BLaER1 treated with 17β-estradiol and CSF1 and Interleukin-3, amounts not matched to agents 10 nM and 100 nM (cell line): ENCODE results near the gene SYNRG.

Source experiments
- H3K27ac ChIP-seq, 11 experiments: shearing (Covaris generic); formaldehyde crosslinking; 2 replicates each; pipeline ENCODE4 v1.8.1; 2022
- H3K27me3 ChIP-seq, 11 experiments: shearing (Covaris generic); formaldehyde crosslinking; 2 replicates each; pipeline ENCODE4 v1.8.1; 2022
- H3K36me3 ChIP-seq, 11 experiments: shearing (Covaris generic); formaldehyde crosslinking; 2 replicates each; pipeline ENCODE4 v1.8.1; 2022
- H3K4me1 ChIP-seq, 10 experiments: shearing (Covaris generic); formaldehyde crosslinking; 2 replicates each; pipeline ENCODE4 v1.8.1; 2022
- H3K4me2 ChIP-seq, 11 experiments: shearing (Covaris generic); formaldehyde crosslinking; 2 replicates each; pipeline ENCODE4 v1.8.1; 2022
- H3K4me3 ChIP-seq, 10 experiments: shearing (Covaris generic); formaldehyde crosslinking; 2 replicates each; pipeline ENCODE4 v1.8.1; 2022
- H3K9ac ChIP-seq, 11 experiments: shearing (Covaris generic); formaldehyde crosslinking; 2 replicates each; pipeline ENCODE4 v1.8.1; 2022
- H3K9me3 ChIP-seq, 11 experiments: shearing (Covaris generic); formaldehyde crosslinking; replicated peaks in 1 of 11; 2 replicates each; pipeline ENCODE4 v1.8.1; 2022
- H4K20me1 ChIP-seq, 11 experiments: shearing (Covaris generic); formaldehyde crosslinking; 2 replicates each; pipeline ENCODE4 v1.8.1; 2022
- Cebpa-rat ChIP-seq, 11 experiments: shearing (Covaris generic); IDR thresholded peaks; 2 replicates each; pipeline ENCODE4 v1.8.1; 2022

SYNRG gene

DNA sequence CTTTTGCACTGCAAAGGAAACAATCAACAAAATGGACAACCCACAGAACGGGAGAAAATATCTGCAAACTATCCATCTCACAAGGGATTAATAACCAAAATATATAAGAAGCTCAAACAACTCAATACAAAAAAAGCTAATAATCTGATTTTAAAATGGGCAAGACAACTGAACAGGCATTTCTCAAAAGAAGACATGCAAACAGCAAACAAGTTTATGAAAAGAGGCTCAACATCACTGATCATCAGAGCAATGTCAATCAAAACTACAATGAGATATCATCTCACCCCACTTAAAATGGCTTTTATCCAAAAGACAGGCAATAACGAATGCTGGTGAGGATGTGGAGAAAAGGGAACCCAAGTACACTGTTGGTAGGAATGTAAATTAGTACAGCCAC, 34.8 kb downstream of the SYNRG start:
- Histone ChIP-seq H3K9ac (no peak overlapping the region), H4K20me1 (peaks cover 0 to 19% (median 0%) of the 10 kb centered on the region in 11 experiments; a peak in 2 of 22 replicates), H3K9me3 (peaks cover 18 to 23% (median 21%) of the 10 kb centered on the region in 11 experiments), H3K27me3 (no peaks in the 10 kb centered on the region), H3K36me3 (peaks cover 90 to 100% (median 98%) of the 10 kb centered on the region in 11 experiments), H3K4me2 (no peak overlapping the region), H3K4me1 (no peaks in the 10 kb centered on the region), H3K4me3 (no peak overlapping the region), H3K27ac (no peak overlapping the region)
- no peak for TF ChIP-seq Cebpa-rat (IDR thresholded peaks at IDR 0.05)

DNA sequence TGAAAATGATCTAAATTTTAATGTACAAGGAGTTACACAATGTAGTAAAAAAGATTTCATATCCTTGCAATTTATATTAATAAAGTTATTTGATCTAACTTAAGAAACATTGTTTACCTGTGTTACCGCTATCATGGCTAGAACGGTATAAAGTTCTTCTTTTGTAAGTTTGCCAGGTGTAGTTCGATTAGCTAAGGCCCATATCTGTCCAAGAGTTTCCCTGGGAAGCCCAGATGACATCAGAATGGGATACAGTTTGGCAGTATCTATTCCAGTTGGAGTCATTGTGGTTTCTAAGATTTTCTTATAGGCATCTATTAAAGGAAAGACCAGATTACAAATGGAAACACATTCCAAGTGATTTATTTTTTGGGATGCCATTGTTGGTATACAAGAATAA, 37.5 kb downstream of the SYNRG start:
- no peak for TF ChIP-seq Cebpa-rat (IDR thresholded peaks at IDR 0.05)
- H3K9me3 ChIP-seq, result peaks cover 21 to 37% (median 31%) of the 10 kb centered on the region in 11 experiments
- peaks cover 94 to 100% (median 98%) of the 10 kb centered on the region in 11 experiments for H3K36me3 ChIP-seq
- H3K4me1 ChIP-seq, result peaks cover 0 to 11% (median 0%) of the 10 kb centered on the region in 10 experiments; a peak in 2 of 20 replicates
- H4K20me1 ChIP-seq, result peaks cover 0 to 19% (median 0%) of the 10 kb centered on the region in 11 experiments; a peak in 2 of 22 replicates
- no peak overlapping the region for H3K9ac ChIP-seq
- no peaks in the 10 kb centered on the region for H3K27me3 ChIP-seq
- H3K27ac ChIP-seq, result no peak overlapping the region
- H3K4me2 ChIP-seq, result no peak overlapping the region
- H3K4me3 ChIP-seq, result no peak overlapping the region

- Histone ChIP-seq H3K4me2 (no peak overlapping the region), H3K27ac (no peak overlapping the region), H3K9ac (no peak overlapping the region), H3K9me3 (peaks cover 19 to 36% (median 32%) of the 10 kb centered on the region in 11 experiments), H3K27me3 (no peaks in the 10 kb centered on the region), H4K20me1 (peaks cover 0 to 19% (median 0%) of the 10 kb centered on the region in 11 experiments; a peak in 2 of 22 replicates), H3K4me3 (no peak overlapping the region), H3K36me3 (peaks cover 91 to 94% (median 92%) of the 10 kb centered on the region in 11 experiments), H3K4me1 (peaks cover 0 to 11% (median 0%) of the 10 kb centered on the region in 10 experiments; a peak in 2 of 20 replicates)
- TF ChIP-seq Cebpa-rat (IDR thresholded peaks at IDR 0.05), result no peak
Observed at GRCh38 chr17:37570527-37571093, 38.6 kb downstream of the SYNRG start.

DNA sequence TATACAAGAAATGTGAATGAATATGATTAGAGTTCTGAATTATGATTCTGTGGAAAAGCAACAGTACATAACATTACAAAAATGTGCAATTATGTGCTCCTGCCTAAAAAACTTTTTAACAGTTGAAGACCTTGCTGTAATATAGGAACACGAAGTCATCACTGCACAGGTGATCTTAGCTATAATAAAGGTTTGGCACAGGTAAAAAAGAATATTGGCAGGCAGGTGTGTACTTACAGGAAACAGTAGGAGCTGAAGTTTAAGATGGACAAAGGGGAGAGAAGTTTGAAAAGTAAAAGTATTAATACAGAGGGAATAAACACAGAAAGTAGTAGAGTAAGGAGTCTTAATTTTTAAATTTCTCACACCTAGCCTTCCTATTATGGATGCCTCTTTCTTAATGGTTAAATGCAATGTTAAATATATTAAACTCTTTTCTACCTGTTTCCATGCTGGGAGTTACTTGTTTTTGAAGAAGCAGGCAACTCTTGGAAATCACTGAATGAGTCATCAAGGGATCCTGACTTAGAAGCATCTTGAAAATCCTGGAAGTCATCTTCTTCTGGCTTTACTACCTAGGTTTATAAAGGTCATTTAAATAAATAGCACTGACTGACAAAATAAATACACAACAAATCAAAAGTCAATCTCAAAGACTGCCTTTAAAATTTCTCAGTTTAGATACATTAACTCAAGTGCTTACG, 40.7 kb downstream of the SYNRG start:
- peaks cover 87 to 92% (median 89%) of the 10 kb centered on the region in 11 experiments for H3K36me3 ChIP-seq
- no peak overlapping the region for H3K27ac ChIP-seq
- TF ChIP-seq Cebpa-rat (IDR thresholded peaks at IDR 0.05), result no peak
- no peak overlapping the region for H3K4me3 ChIP-seq
- no peak overlapping the region for H3K4me2 ChIP-seq
- H3K27me3 ChIP-seq, result no peaks in the 10 kb centered on the region
- no peak overlapping the region for H3K9ac ChIP-seq
- H3K9me3 ChIP-seq, result peaks cover 0 to 22% (median 18%) of the 10 kb centered on the region in 11 experiments; a peak in 17 of 22 replicates
- H4K20me1 ChIP-seq, result peaks cover 0 to 21% (median 0%) of the 10 kb centered on the region in 11 experiments; a peak in 3 of 22 replicates
- H3K4me1 ChIP-seq, result peaks cover 0 to 11% (median 0%) of the 10 kb centered on the region in 10 experiments; a peak in 2 of 20 replicates

DNA sequence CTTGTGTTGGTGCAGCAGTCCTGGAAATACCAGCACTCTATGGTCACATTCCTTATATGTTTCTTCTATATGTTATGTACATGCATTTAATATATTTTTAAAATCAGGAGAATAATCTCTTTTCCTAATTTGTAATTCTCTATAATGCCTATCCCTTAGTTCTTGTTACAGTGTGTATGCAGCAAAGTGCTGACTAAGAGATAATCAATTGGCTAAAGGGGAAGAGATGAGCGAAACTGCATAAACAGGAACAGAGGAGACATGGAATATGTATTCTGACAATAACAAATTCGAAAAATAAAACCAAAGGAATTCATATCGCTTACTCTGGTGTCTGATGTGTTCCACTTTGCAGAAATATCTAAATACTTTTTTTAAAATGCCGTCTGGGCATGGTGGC, 41.7 kb downstream of the SYNRG start:
- Histone ChIP-seq H3K9ac (no peak overlapping the region), H3K9me3 (peaks cover 0 to 22% (median 18%) of the 10 kb centered on the region in 11 experiments; a peak in 17 of 22 replicates), H3K36me3 (peaks cover 84 to 92% (median 86%) of the 10 kb centered on the region in 11 experiments), H3K4me3 (no peak overlapping the region), H3K4me2 (0 out of 22 replicates have a peak overlapping the region, but pooled peaks of 2 of the 11 experiments have one; percentile 2 to 7), H3K4me1 (peaks cover 0 to 11% (median 0%) of the 10 kb centered on the region in 10 experiments; a peak in 2 of 20 replicates), H3K27me3 (no peaks in the 10 kb centered on the region), H4K20me1 (peaks cover 0 to 26% (median 0%) of the 10 kb centered on the region in 11 experiments; a peak in 3 of 22 replicates), H3K27ac (no peak overlapping the region)
- no peak for TF ChIP-seq Cebpa-rat (IDR thresholded peaks at IDR 0.05)

- H3K4me2 ChIP-seq, result no peak overlapping the region
- TF ChIP-seq Cebpa-rat (IDR thresholded peaks at IDR 0.05), result no peak
- no peaks in the 10 kb centered on the region for H3K27me3 ChIP-seq
- peaks cover 84 to 92% (median 86%) of the 10 kb centered on the region in 11 experiments for H3K36me3 ChIP-seq
- peaks cover 0 to 26% (median 0%) of the 10 kb centered on the region in 11 experiments; a peak in 4 of 22 replicates for H4K20me1 ChIP-seq
- no peak overlapping the region for H3K4me3 ChIP-seq
- peaks cover 0 to 22% (median 18%) of the 10 kb centered on the region in 11 experiments; a peak in 17 of 22 replicates for H3K9me3 ChIP-seq
- peaks cover 0 to 11% (median 0%) of the 10 kb centered on the region in 10 experiments; a peak in 2 of 20 replicates for H3K4me1 ChIP-seq
- no peak overlapping the region for H3K9ac ChIP-seq
- no peak overlapping the region for H3K27ac ChIP-seq
Observed at GRCh38 chr17:37567137-37567536, 42.1 kb downstream of the SYNRG start.

- H3K4me1 ChIP-seq, result peaks cover 0 to 11% (median 0%) of the 10 kb centered on the region in 10 experiments; a peak in 2 of 20 replicates
- no peak for TF ChIP-seq Cebpa-rat (IDR thresholded peaks at IDR 0.05)
- no peak overlapping the region for H3K4me2 ChIP-seq
- no peak overlapping the region for H3K4me3 ChIP-seq
- H3K27ac ChIP-seq, result no peak overlapping the region
- H3K9me3 ChIP-seq, result peaks cover 0 to 22% (median 18%) of the 10 kb centered on the region in 11 experiments; a peak in 17 of 22 replicates
- peaks cover 0 to 26% (median 0%) of the 10 kb centered on the region in 11 experiments; a peak in 4 of 22 replicates for H4K20me1 ChIP-seq
- H3K9ac ChIP-seq, result no peak overlapping the region
- H3K36me3 ChIP-seq, result peaks cover 84 to 92% (median 86%) of the 10 kb centered on the region in 11 experiments
- no peaks in the 10 kb centered on the region for H3K27me3 ChIP-seq
Observed at GRCh38 chr17:37564252-37564651, 45.0 kb downstream of the SYNRG start.

DNA sequence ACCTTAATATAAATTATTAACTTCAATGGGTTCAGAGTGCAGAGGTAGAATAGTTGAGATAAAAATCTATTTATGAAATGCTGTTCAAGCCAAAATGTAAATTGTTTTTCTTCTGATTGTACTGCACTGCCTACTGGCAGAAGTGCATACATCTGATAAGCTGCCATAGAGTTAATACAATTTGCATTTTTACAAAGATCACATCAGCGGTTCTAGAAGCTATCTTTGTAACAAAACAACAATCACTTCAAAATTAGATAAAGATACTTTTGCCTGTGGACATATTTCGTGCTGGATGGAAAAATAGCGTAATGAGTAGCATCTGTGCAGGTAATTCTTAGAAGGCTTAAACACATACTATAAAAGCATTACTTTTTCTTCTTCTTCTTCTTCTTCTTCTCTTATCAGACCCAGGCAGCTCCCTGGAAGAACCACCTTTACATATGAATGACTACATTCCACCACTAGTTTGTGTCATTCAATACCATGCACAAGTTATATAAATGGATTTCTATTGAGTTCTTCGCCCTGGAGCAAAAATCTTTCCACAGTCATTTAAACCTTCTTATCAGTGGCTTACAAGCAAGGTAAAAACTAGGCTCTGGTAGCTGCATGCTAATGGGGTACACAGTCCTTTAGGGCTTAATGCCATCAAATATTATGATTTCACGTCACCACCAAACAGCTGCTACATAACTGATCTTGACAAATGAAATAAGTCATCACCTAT, 47.0 kb downstream of the SYNRG start:
- H3K4me3 ChIP-seq, result no peak overlapping the region
- no peak for TF ChIP-seq Cebpa-rat (IDR thresholded peaks at IDR 0.05)
- no peak overlapping the region for H3K9ac ChIP-seq
- peaks cover 0 to 14% (median 12%) of the 10 kb centered on the region in 11 experiments; a peak in 17 of 22 replicates for H3K9me3 ChIP-seq
- peaks cover 0 to 2% (median 0%) of the 10 kb centered on the region in 10 experiments; a peak in 2 of 20 replicates for H3K4me1 ChIP-seq
- peaks cover 84 to 92% (median 85%) of the 10 kb centered on the region in 11 experiments for H3K36me3 ChIP-seq
- no peak overlapping the region for H3K4me2 ChIP-seq
- no peak overlapping the region for H3K27ac ChIP-seq
- no peaks in the 10 kb centered on the region for H3K27me3 ChIP-seq
- H4K20me1 ChIP-seq, result peaks cover 0 to 25% (median 0%) of the 10 kb centered on the region in 11 experiments; a peak in 6 of 22 replicates
